Thoracic aorta (tissue), 2 donors: ENCODE results near the gene PTPN22. TPM values are rescaled to one million over a fixed set of nuclear protein-coding genes. Genes with fewer than 3 reads are reported as not detected.
A peak's percentile ranks its signal among the peaks of the same experiment; 100 is the strongest.

ENCODE experiments used
- ATAC-seq: fragments of 150-250 bp; one replicate; pipeline ENCODE4 v1.8.0; 2017; ENCODE audit warnings: low read depth; ENCODE audit not compliant: insufficient number of reproducible peaks, low FRiP score
- DNase-seq: peaks from one replicate; pipeline ENCODE4 v3.0.0-alpha.2; 2020; ENCODE audit warnings: low spot score
- H3K27ac ChIP-seq, 2 donors: fragments of 200-600 bp; sonication (generic); 1 replicate in 1 of 2; 2 replicates in 1 of 2; pipeline ENCODE4 v1.5.1; 2016; ENCODE audit warnings: mild to moderate bottlenecking in 2 of 2, moderate library complexity in 2 of 2
- H3K27me3 ChIP-seq: fragments of 200-600 bp; sonication (generic); replicated peaks from 2 replicates; pipeline ENCODE4 v1.6.0; 2016; ENCODE audit warnings: mild to moderate bottlenecking; ENCODE audit not compliant: insufficient read depth
- H3K36me3 ChIP-seq: fragments of 200-600 bp; sonication (generic); one replicate; pipeline ENCODE4 v1.5.1; 2016
- H3K4me1 ChIP-seq, 2 donors: fragments of 200-600 bp; sonication (generic); 1 replicate in 1 of 2; 2 replicates in 1 of 2; pipeline versions ENCODE4 v1.5.1 to v1.6.0; 2016; ENCODE audit warnings: low read depth in 2 of 2, mild to moderate bottlenecking in 1 of 2; ENCODE audit not compliant: control insufficient read depth in 1 of 2
- H3K4me3 ChIP-seq: fragments of 200-600 bp; sonication (generic); 2 replicates; pipeline ENCODE4 v1.5.1; 2016; ENCODE audit warnings: mild to moderate bottlenecking
- H3K9me3 ChIP-seq: fragments of 200-600 bp; sonication (generic); 2 replicates; pipeline ENCODE4 v1.5.1; 2016
- total RNA-seq, 2 donors: library from RNA; depleted of rRNA; stranded (reverse); fragments of >200 nt; gene quantifications; one replicate each; pipeline versions ENCODE4 v1.1.0 to v1.2.3, GENCODE V29; 2016
- TF ChIP-seq, protein P1 (sequence below): fragments of 200-600 bp; sonication (generic); IDR thresholded peaks from one replicate; pipeline ENCODE4 v1.5.1; 2019; ENCODE audit warnings: antibody characterized with exemption

Gene PTPN22
- total RNA-seq, 2 donors from 2014 or later = 6.6 to 8.1 TPM

DNA sequence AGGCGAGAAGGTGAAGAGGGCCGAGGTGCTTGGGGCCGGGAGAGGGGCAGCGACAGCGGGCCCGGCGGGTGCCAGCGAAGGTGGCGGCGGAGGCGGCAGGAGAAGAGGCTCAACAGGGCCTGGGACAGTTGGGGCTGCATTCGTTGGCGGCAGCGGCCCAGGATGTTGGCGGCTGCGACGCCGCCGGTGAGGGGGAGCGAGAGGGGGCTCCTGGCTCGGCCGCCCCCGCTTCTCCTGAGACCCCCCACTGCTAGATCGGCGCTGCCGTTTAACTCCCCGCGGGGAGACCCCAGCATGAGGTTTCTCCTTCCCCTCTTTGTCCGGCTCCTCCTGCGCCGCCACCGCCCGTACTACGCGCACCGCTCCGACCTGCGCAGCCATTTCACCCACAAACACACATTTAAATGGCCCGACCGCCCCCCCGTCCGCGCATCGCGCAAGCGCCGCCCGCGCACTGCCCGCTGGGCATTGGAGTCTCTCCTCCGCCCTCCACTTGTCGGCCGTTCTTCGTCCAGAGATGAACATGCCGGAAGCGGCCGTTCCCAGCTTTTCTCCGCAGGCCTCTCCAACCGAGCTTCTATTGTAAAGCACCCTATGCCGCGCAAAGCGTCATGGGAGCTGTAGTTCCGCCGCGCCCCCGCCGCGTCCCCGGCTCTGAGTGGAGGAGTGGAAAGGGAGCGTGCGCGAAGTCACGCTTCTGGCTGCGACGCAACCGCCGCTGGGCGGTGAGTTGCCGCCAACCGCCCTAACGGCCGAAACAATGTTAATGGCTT, 59.4 kb downstream of the PTPN22 start, which contains the start of gene RSBN1:
Gene RSBN1 (minus strand): TSS at position 589 of the 773 bp plus-strand sequence. CDS start 64 bp downstream, at position 525.
- Histone ChIP-seq H3K36me3 (no peaks in the 10 kb centered on the region), H3K4me1 (peaks cover 19 to 24% of the 10 kb centered on the region in 2 donors), H3K27ac (peak within 1 kb of the TSS; percentile 84 to 97), H3K27me3 (no peaks in the 10 kb centered on the region), H3K4me3 (peak within 1 kb of the TSS; percentile 83), H3K9me3 (no peaks in the 10 kb centered on the region)
- ATAC-seq (peak; percentile 99), DNase-seq (peak; percentile 97)
- TF ChIP-seq, protein P1, sequence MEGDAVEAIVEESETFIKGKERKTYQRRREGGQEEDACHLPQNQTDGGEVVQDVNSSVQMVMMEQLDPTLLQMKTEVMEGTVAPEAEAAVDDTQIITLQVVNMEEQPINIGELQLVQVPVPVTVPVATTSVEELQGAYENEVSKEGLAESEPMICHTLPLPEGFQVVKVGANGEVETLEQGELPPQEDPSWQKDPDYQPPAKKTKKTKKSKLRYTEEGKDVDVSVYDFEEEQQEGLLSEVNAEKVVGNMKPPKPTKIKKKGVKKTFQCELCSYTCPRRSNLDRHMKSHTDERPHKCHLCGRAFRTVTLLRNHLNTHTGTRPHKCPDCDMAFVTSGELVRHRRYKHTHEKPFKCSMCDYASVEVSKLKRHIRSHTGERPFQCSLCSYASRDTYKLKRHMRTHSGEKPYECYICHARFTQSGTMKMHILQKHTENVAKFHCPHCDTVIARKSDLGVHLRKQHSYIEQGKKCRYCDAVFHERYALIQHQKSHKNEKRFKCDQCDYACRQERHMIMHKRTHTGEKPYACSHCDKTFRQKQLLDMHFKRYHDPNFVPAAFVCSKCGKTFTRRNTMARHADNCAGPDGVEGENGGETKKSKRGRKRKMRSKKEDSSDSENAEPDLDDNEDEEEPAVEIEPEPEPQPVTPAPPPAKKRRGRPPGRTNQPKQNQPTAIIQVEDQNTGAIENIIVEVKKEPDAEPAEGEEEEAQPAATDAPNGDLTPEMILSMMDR = peak; percentile 19

DNA sequence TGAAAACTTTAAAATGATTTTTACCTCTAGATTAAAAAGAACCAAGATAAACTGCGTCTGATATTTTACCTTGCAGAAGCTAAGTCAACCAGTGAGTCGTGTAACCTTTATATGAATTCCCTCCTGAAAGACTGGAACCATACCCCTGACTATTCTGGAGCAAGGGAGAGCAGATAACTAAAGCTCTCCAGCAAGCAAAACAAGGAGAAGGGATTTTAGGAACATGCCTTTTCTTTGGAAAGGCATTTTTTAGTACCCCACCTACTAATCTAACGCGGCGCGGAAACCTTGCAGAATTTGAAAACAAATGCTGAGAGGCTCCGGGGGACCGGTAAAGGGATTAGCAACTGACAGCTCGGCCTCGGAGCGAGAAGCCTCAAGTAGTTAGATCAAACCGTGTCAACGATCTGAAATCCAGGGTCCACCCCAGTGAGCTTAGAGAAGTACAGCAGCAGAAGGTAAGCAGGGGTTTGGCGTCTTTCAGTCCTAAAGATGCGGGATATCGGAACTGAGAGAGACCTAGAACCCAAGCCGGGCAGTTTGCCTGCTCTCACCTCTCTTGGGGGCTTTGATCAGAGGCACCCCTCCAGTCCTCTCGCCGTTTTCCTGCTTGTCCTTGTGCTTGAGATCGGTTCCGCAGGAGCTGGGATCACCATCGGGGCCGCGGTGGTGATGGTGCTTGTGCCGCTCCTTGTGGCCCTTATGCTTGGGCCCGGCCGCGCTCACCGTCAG, 60.2 kb downstream of the PTPN22 start:
- Histone ChIP-seq H3K9me3 (no peaks in the 10 kb centered on the region), H3K4me1 (peaks cover 19 to 24% of the 10 kb centered on the region in 2 donors), H3K27ac (peak overlapping the region; percentile 84 to 97), H3K36me3 (no peaks in the 10 kb centered on the region), H3K27me3 (no peaks in the 10 kb centered on the region), H3K4me3 (peak overlapping the region; percentile 83)
- DNase-seq = peak; percentile 7
- TF ChIP-seq, protein P1 = no peak
- no peak for ATAC-seq

GRCh38 chr1:113809670-113810602, 61.6 kb downstream of the PTPN22 start:
- no peak for ATAC-seq
- no peak for DNase-seq
- Histone ChIP-seq H3K4me3 (peak overlapping the region; percentile 83), H3K36me3 (no peaks in the 10 kb centered on the region), H3K9me3 (no peaks in the 10 kb centered on the region), H3K27ac (no peak overlapping the region), H3K4me1 (peaks cover 26 to 27% of the 10 kb centered on the region in 2 donors), H3K27me3 (no peaks in the 10 kb centered on the region)
- TF ChIP-seq, protein P1 = no peak

DNA sequence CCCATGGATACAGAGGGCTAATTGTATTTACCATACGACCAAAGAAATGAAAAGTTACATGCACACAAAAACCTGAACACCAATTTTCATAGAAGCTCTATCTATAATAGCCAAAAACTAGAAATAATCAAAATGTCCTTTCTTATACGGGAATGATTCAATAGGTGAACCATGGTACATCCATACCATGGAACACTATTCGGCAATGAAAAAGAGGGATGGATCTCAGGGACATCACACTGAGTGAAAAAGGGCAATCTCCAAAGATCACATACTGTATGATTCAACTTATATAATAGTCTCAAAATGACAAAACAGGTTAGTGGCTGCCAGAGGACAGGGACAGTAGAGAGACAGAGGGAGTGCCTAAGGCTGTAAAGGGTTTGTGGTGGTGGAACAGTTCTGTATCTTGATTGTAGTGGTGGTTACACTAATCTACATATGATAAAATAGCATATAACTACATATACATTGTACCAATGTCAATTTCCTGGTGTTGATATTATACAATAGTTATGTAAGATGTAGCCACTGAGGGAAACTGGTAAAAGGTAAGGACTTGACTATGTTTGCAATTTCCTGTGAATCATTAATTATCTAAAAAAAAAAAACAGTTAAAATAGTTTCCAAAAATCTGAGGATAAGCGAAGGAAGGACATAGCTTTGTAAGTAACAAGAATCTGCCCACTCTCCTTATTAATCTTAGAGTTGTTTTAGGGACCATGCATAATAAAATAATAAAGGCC, 62.9 kb downstream of the PTPN22 start:
- H3K36me3 ChIP-seq = no peaks in the 10 kb centered on the region
- DNase-seq (no peak), ATAC-seq (no peak)
- no peak overlapping the region for H3K27ac ChIP-seq
- H3K27me3 ChIP-seq = no peaks in the 10 kb centered on the region
- H3K4me3 ChIP-seq = peak overlapping the region; percentile 83
- peaks cover 39% of the 10 kb centered on the region in 2 donors for H3K4me1 ChIP-seq
- no peaks in the 10 kb centered on the region for H3K9me3 ChIP-seq
- TF ChIP-seq, protein P1 = no peak
